WERI-Rb-1 (cell line): ENCODE results near the gene RRP1B.

Experiments used
- DNase-seq: peaks from one replicate; pipeline ENCODE4 v3.0.0-alpha.2; 2020
- H3K27ac ChIP-seq: fragments of 250-450 bp; sonication (Bioruptor Pico); 2 replicates; pipeline ENCODE4 v1.5.1; 2020; ENCODE audit warnings: mild to moderate bottlenecking, moderate library complexity
- H3K27me3 ChIP-seq: fragments of 250-450 bp; sonication (Bioruptor Pico); 2 replicates; pipeline ENCODE4 v1.5.1; 2021; ENCODE audit warnings: mild to moderate bottlenecking, low read depth, moderate library complexity; ENCODE audit not compliant: insufficient read depth, severe bottlenecking
- H3K36me3 ChIP-seq: fragments of 250-450 bp; sonication (Bioruptor Pico); 2 replicates; pipeline ENCODE4 v1.5.1; 2020; ENCODE audit warnings: mild to moderate bottlenecking, moderate library complexity
- H3K4me3 ChIP-seq: 2 replicates; pipeline ENCODE4 v1.5.1; 2011; ENCODE audit warnings: low read depth, mild to moderate bottlenecking, control low read depth, low read length
- H3K9me3 ChIP-seq: fragments of 250-450 bp; sonication (Bioruptor Pico); 2 replicates; pipeline ENCODE4 v1.5.1; 2021; ENCODE audit warnings: mild to moderate bottlenecking, moderate library complexity; ENCODE audit not compliant: severe bottlenecking
- CTCF ChIP-seq: IDR thresholded peaks from 2 replicates; pipeline ENCODE4 v1.5.1; 2011; ENCODE audit warnings: low read depth, mild to moderate bottlenecking, control low read depth, inconsistent platforms, low read length

The RRP1B gene

GRCh38 chr21:43723648-43724047, 64.3 kb downstream of the RRP1B start:
- H3K4me3 ChIP-seq = no peak overlapping the region
- H3K27me3 ChIP-seq = no peaks in the 10 kb centered on the region
- TF ChIP-seq CTCF = no peak
- DNase-seq = no peak
- H3K9me3 ChIP-seq = no peaks in the 10 kb centered on the region
- H3K36me3 ChIP-seq = peaks cover 24% of the 10 kb centered on the region
- no peak overlapping the region for H3K27ac ChIP-seq

GRCh38 chr21:43726686-43727518, 67.5 kb downstream of the RRP1B start:
- DNase-seq = no peak
- no peak overlapping the region for H3K4me3 ChIP-seq
- peak overlapping the region; percentile 92 for H3K27ac ChIP-seq
- no peaks in the 10 kb centered on the region for H3K27me3 ChIP-seq
- TF ChIP-seq CTCF = no peak
- H3K36me3 ChIP-seq = peaks cover 21% of the 10 kb centered on the region
- H3K9me3 ChIP-seq = no peaks in the 10 kb centered on the region

- Histone ChIP-seq H3K27ac (peak overlapping the region; percentile 92), H3K27me3 (no peaks in the 10 kb centered on the region), H3K9me3 (no peaks in the 10 kb centered on the region), H3K4me3 (peak overlapping the region; percentile 59), H3K36me3 (peaks cover 28% of the 10 kb centered on the region)
- peak; percentile 81 for DNase-seq
- TF ChIP-seq CTCF = peak; percentile 64
Measured at GRCh38 chr21:43727519-43728153, 68.3 kb downstream of the RRP1B start.

- Histone ChIP-seq H3K9me3 (no peaks in the 10 kb centered on the region), H3K4me3 (peak overlapping the region; percentile 59), H3K36me3 (peaks cover 31% of the 10 kb centered on the region), H3K27ac (peak overlapping the region; percentile 92), H3K27me3 (no peaks in the 10 kb centered on the region)
- TF ChIP-seq CTCF = no peak
- peak; percentile 59 for DNase-seq
Measured at GRCh38 chr21:43728154-43728466, 68.8 kb downstream of the RRP1B start.

GRCh38 chr21:43728467-43729390, 69.4 kb downstream of the RRP1B start:
- no peaks in the 10 kb centered on the region for H3K9me3 ChIP-seq
- H3K4me3 ChIP-seq = peak overlapping the region; percentile 59
- no peaks in the 10 kb centered on the region for H3K27me3 ChIP-seq
- H3K36me3 ChIP-seq = peaks cover 28% of the 10 kb centered on the region
- H3K27ac ChIP-seq = peak overlapping the region; percentile 92
- peak; percentile 49 for TF ChIP-seq CTCF
- peak; percentile 97 for DNase-seq
